GM12892 (cell line): Measurements from ENCODE around the gene RMND5B.
"Not testable (repeated sequence)": the region's sequence is repeated elsewhere in the genome, so short reads cannot be mapped to it uniquely, and the experiment has no call there.

Experiments
- DNase-seq: peaks from one replicate; pipeline ENCODE4 v3.0.0; 2011; ENCODE audit not compliant: insufficient read length
- FAIRE-seq: peaks from 2 replicates; lab custom pipeline; 2011; peaks lifted over from hg19 to GRCh38; lab: Jason Lieb, UNC
- POLR2A ChIP-seq: IDR thresholded peaks from 2 replicates; pipeline ENCODE4 v1.6.1; 2011; ENCODE audit warnings: low read depth, low read length, control low read depth
- POLR2AphosphoS5 ChIP-seq: IDR thresholded peaks from 2 replicates; pipeline ENCODE4 v1.6.1; 2011; ENCODE audit warnings: low read depth, low read length, control low read depth
- TAF1 ChIP-seq: IDR thresholded peaks from 2 replicates; pipeline ENCODE4 v1.6.1; 2011; ENCODE audit warnings: low read depth, mild to moderate bottlenecking, control low read depth, low read length, borderline replicate concordance

The RMND5B gene

DNA sequence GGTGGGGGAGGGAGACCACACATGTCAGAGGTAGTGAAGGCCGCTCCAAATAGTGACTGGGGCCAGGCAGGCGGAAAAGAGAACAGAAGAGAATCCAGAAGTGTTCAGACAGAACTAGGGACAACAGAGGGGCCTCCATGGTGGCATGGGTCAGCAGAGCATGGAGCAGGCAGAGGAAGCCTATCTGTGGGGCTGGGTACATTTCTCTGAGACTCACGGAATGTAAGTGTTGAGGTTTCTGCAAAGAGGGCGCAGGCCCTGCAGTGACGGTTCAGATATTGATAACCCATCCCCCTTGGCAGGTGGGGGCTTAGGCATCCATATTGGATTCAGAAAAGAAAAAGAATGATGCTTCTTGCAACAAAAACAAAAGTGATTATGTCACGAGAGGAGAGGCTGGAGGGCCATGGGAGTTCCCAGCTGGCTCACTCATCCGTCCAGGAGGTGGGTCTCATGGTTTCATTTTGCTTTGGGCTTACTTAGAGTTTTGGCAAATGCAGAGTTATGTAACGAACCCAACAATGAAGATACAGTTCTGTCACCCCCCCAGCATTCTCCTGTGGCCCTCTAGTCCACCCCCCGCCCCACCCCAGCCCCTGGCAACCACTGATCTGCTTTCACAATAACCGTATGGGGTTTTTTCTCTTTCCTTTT is 5.4 kb upstream of the RMND5B start:
- DNase-seq: no peak
- FAIRE-seq: no peak
- TF ChIP-seq POLR2A: no peak
- no peak for TF ChIP-seq TAF1
- no peak for TF ChIP-seq POLR2AphosphoS5

DNA sequence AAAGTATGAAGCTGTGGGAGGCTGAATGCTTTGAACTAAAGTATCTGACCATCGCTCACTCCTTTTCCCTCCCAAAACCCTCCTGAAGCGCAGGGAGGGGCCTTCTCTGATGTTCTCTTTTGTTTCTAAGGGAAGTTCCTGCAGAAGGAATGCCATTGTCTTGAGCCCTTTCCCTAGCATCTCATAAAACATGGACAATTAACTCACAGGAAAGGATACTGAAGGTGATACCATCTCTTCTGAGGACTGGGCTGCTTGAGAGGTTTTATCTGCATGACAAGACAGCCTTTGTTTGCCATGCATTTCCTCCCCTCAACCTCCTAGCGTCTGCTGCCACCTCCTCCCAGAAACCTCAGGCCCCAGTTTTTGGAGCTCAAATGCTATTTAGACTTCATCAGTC is 4.3 kb upstream of the RMND5B start:
- TF ChIP-seq POLR2A (no peak), POLR2AphosphoS5 (no peak), TAF1 (no peak)
- no peak for FAIRE-seq
- no peak for DNase-seq

DNA sequence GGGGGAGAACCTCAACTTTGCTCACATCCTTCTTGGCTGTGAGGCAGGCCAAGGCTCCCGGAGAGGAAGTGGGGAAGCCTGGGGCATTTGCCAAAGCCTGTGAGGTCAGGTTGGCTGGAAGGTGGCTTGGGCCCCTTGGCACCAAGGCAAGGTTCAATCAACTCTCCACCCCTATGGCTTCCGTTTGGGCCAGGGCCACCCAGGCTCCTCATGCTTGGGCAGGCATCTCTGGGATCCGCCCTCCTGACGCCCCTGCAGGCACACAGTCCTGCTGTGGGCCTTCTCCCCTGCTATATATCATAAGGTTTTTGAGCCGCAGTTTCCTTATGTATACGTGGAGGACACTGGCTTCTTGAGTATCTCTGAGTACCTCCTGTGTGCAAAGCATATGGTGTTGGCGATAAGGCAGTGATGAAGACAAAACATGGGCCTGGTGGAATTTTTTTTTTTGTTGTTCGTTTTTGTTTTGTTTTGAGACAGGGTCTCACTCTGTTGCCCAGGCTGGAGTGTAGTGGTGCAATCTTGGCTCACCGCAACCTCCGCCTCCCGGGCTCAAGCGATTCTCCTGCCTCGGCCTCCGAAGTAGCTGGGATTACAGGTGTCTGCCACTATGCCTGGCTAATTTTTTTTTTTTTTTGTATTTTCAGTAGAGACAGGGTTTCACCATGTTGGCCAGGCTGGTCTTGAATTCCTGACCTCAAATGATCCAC is 3.4 kb upstream of the RMND5B start:
- DNase-seq, FAIRE-seq: not testable (repeated sequence)

DNA sequence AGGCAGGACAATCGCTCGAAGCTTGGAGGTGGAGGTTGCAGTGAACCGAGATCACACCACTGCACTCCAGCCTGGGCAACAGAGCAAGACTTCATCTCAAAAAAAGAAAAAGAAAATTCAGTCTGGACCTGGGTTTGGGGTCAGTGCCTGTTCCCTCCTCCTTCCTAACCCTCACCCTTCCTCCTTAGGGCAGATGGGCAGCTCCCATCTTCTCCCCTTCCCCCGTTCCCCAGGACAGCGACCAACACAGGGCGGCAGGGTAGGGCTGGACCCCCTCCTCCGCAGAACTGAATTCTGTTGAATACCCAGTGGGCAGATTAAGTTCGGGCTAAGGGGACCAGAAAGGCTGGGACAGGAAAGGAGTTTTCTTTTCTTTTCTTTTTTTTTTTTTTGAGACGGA is 1.5 kb upstream of the RMND5B start:
- FAIRE-seq (no peak), DNase-seq (no peak)
- TF ChIP-seq POLR2A: no peak
- TF ChIP-seq TAF1: no peak
- no peak for TF ChIP-seq POLR2AphosphoS5

DNA sequence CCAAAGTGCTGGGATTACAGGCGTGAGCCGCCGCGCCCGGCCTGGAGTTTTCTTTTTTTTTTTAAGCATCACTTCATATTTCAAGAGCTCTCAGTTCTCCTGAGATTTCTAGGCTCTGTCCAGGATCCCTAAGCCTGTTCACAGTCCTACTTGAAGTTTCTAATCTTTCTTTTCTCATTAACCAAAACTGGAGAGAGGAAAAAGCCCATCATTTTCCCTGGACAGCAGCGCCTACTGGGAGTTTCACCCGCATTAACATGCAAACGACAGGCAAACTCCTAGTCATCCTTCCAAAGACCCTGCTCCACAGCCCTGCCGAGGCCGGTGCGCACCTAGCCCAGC is 609 bp upstream of the RMND5B start:
- FAIRE-seq: not testable (repeated sequence)

DNA sequence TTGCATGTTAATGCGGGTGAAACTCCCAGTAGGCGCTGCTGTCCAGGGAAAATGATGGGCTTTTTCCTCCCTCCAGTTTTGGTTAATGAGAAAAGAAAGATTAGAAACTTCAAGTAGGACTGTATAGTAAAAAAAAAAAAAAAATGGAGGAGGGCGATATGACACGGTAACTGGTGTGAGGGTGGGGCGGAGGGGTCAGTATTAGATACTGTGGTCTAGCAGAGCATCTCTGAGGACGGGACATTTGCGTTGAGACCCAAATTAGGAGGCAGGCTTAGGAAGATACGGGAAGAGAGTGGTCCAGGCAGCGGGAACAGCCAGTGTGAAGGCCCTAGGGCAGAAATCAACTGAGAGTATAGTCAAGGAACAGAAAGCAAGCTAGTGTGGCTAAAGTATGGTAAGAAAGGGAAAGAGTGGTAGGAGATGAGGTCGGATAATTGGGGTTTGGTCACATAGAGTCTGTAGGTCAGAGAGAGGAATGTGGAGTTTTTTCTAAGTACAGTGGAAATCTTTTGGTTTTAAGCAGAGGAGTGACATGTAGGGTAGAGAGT is 707 bp downstream of the RMND5B start:
- FAIRE-seq: peak; percentile 84
- TF ChIP-seq POLR2AphosphoS5 (no peak), TAF1 (no peak), POLR2A (no peak)

More for the DNA sequence above, 609 bp upstream of the RMND5B start:
- DNase-seq: not testable (repeated sequence)

DNA sequence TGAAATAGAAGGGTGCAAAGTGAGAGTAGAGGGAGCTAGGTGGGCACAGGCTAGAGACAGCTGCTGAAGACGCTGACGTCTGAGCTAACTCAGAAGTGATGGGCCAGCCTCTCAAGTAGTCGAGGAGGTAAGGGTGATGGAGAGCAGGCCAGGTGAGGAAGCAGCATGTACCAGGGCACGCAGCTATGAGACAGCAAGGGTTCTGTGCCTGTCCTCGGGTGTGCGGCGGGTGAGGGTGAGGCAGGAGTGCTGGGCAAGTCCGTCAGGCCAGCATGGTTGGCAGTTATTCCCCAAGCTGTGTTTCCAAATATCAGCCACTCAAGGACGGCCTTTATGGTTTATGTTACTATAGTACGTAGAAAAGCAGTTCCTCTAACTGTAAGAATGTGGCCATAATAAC is 6.2 kb downstream of the RMND5B start:
- DNase-seq: no peak
- no peak for FAIRE-seq
- TF ChIP-seq TAF1 (no peak), POLR2AphosphoS5 (no peak), POLR2A (no peak)

More for the DNA sequence above, 707 bp downstream of the RMND5B start:
- DNase-seq: no peak

DNA sequence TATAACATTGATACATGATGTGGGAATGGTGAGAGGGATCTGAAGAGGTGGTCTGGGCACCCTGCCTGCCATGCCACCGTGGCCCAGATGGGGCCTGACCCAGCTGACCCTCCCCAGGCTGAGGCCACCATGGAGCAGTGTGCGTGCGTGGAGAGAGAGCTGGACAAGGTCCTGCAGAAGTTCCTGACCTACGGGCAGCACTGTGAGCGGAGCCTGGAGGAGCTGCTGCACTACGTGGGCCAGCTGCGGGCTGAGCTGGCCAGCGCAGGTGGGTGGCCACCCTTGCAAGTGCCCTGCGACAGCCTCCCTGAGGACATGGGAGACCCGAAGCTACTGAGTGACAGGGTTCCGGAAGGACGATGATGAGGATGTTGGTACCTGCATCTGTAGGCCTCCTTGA is 7.2 kb downstream of the RMND5B start:
- FAIRE-seq: no peak
- no peak for TF ChIP-seq TAF1
- no peak for TF ChIP-seq POLR2AphosphoS5
- no peak for TF ChIP-seq POLR2A
- DNase-seq: no peak

DNA sequence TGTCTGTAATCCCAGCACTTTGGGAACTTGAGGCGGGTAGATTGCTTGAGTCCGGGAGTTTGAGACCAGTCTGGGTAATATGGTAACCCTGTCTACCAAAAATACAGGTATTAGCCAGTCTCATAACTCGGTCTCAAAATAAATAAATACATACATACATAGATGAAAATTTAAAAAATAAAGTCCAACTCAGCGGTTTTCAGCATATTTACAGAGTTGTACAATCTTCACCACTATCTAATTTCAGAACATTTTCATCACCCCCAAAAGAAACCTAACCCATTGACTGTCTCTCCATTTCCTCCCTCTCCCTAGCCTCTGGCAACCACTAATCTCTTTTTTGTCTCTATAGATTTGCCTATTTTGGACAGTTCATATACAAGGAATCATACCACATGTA is 10.7 kb downstream of the RMND5B start:
- DNase-seq: no peak
- no peak for TF ChIP-seq POLR2AphosphoS5
- TF ChIP-seq POLR2A: no peak
- no peak for TF ChIP-seq TAF1
- no peak for FAIRE-seq

DNA sequence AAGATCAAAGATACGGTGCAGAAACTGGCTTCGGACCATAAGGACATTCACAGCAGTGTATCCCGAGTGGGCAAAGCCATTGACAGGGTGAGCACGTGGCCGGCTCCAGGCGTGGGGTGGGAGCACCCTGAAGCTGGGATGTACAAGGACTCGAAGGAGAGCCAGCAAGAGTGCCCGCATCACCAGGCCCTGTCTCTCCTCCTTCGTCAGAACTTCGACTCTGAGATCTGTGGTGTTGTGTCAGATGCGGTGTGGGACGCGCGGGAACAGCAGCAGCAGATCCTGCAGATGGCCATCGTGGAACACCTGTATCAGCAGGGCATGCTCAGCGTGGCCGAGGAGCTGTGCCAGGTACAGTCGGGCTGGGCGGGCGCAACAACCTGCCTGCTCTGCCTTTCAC is 11.8 kb downstream of the RMND5B start:
- TF ChIP-seq TAF1 (no peak), POLR2AphosphoS5 (no peak), POLR2A (no peak)
- FAIRE-seq (no peak), DNase-seq (no peak)

DNA sequence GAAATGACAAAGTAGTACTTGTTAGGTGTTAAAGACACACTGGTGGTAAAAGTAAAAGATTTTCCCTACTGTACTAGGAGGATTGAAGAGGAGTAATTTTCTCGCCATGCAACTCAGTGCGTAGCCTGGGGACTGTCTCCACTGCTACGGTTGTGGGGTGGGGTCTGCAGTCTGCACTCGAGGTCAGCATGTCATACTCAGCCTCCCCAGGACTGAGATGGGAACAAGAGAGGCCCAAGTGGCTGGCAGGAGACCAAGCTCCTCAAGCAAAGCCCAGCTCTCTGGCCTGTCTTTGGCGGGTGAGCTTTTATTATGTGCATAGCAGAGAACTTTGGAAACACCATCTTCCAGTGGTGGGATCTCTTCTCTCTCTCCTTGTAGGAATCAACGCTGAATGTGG is 12.4 kb downstream of the RMND5B start:
- DNase-seq: no peak
- no peak for FAIRE-seq
- TF ChIP-seq TAF1 (no peak), POLR2AphosphoS5 (no peak), POLR2A (no peak)

DNA sequence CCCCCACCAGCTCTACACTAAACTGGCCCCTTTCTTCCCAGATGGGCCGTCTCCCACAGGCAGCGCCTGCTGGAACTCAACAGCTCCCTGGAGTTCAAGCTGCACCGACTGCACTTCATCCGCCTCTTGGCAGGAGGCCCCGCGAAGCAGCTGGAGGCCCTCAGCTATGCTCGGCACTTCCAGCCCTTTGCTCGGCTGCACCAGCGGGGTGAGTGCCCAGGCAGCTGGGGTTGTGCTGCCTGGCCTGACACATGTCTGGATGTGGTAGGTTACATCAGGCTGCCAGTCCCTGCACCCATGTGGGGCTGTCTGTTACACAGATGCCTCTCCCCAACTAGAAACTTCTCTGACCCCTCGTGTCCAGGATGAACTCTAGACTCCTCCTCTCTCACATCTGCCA is 13.1 kb downstream of the RMND5B start:
- TF ChIP-seq TAF1 (no peak), POLR2AphosphoS5 (no peak; the same call in 1 of the 2 replicates), POLR2A (no peak)
- FAIRE-seq (no peak), DNase-seq (no peak)
